Stimulated activated CD4-positive, alpha-beta T cell treated with anti-CD3 and anti-CD28 coated beads, Interleukin-2, amount 100 ng/mL, for 24 hours (primary cell): ENCODE measurements around the gene ACVR1.
A peak's percentile ranks its signal among the peaks of the same experiment; 100 is the strongest.

Experiments
- DNase-seq, 2 donors: peaks; one replicate each; pipeline ENCODE4 v3.0.0-alpha.2; 2020

Gene ACVR1

DNA sequence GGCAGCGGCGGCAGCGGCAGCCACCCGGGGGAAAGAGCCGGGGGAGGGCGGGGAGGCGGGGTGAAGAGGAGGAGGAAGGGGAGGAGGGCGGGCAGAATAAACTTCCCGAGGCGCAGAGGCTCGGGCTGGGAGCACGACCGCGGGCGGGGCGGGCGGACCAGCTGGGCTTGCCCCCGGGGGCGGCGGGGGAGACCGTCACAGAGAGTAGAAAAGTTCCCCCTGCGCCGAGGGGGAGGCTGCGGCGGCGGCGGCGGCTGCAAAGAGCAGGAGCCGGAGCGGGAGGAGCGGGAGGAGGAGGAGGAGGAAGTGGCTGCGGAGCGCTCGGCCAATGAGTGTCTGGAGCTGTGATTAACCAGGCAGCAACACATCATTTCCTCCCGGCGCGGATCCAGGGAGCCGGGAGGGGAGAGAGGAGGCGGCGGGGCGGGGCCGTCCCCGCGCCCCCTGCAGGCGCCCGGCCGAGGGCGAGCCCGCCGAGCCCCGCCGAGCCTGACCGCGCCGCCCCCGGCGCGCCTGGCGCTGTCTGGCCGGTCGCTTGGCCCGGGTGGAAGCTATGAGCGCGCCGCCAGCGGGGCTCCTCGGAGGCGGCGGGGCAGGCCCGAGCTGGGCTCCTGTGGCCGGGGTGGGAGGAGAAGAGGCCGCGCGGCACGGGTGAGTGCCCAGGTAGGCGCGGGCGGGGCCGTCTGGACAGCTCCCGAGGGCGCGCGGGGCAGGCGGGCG lies at the start of gene ACVR1:
Gene ACVR1 (minus strand): TSS at position 265 of the 720 bp plus-strand sequence. CDS start 76,837 bp downstream, outside the sequence.
- DNase-seq = peak; percentile 80 to 86

DNA sequence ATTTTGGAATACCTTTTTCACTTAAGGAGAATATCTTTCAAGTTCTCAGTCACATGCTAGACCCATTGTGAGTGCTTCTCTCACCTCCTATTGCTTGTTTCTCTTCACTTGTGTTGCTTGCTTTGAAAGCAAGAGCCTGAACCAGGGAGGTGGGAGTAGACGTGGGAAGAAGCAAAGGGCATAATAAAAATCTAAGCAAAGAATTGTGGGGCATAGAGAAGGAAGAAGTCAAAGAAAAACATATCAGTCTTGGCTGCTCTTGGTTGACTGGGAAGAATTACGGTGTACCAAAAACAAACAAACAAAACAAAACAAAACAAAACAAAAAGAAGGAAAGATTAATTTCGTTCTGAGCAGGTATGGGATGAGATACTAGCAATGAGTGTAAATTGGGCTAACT lies 48.9 kb upstream of the ACVR1 start:
- DNase-seq = no peak

DNA sequence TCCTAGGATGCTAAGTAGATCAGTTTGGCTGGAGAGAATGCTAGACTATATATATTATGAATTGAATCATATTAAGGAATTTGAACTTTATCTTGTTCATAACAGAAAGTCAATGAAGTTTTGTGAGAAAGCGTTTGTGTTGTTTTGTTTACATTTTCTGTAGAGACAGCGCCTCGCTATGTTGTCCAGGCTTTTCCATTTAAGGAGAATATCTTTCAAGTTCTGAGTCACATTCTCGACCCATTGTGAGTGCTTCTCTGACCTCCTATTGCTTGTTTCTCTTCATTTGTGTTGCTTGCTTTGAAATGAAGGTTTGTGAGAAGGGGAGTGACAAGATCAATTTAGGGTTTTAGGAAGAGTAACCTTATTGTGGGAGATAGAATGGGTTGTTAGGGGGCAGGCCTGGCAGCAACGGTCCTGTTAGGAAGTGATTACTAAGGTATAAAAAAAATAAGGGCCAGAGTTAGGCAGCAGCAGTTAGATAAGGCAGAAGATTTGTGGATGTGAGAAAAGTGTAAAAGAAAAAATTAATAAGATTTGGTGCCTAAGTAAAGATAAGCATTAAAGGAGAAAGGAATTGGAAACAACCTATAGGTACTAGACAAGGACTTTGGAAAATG lies 47.6 kb upstream of the ACVR1 start:
- no peak for DNase-seq

DNA sequence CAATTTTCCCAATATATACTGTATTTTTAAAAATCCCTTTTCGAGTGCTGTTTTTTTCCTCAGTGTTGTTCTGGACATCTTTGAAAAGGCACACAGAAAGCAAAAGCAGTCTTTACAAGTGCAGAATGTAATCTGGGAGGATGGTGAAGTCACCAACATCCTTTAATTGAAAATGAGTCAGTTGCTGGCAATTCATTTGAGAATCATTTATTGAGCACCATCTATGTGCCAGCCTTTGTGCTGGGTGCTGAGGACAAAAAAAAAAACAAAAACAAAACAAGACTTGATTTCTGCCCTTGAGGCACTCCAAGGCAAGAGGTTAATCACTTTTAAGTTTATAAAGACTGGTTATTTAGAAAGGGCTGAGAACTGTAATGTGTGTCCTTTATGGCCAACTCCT lies 46.7 kb upstream of the ACVR1 start:
- no peak for DNase-seq

DNA sequence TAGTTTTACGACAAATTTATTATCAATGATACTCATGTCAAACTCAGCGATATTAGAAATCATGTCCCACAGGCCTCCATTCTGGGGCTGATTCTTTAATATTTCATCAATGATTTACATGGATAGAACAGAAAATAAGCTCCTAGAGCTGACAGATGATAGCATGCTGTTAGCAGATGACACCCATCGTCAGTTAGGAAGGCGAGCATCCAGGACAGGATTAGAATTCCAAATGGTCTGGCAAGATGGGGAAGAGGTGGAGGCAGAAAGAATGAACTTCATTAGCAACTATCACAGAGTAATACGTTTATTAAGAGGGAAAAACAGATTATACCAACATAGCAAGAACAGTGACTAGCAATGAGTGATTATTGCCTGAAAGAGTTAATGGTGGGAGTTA lies 46.2 kb upstream of the ACVR1 start:
- no peak for DNase-seq

DNA sequence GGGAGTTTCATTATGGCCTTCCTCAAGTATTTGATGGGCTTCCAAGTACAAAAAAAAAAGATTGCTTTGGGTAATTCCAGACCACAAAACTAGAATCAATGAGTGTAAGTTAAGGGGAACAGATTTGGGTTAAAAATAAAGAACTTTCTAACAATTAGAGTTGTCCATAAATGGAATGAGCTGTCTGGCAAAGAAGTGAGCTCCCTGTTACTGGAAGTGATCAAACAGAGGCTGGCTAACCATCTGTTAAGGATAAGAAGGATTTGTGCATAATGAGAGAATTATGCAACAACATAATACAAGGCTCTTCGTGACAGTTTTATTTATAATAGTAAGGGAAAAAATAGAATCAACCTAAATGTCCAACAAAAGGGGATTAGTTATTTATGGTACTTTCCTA lies 44.6 kb upstream of the ACVR1 start:
- no peak for DNase-seq

DNA sequence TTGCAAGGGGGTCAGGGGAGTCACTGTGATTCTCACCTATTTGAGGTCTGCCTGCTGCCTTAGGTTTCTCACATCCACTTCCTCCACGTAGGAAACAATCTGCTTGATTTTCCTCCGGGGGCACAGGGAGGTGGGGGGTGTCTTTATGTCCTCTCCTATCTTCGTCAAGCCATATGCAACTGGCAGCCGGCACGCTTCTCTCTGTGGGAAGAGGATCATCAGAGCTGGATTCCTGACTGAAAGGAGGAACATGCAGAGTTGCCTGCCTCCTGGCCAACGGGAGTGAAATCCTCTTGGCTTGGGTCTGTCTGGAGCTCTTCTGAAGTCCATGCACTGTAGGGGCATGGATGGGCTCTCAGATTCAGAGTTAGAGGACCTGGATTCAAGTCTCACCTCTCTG lies 43.1 kb upstream of the ACVR1 start:
- DNase-seq = no peak

DNA sequence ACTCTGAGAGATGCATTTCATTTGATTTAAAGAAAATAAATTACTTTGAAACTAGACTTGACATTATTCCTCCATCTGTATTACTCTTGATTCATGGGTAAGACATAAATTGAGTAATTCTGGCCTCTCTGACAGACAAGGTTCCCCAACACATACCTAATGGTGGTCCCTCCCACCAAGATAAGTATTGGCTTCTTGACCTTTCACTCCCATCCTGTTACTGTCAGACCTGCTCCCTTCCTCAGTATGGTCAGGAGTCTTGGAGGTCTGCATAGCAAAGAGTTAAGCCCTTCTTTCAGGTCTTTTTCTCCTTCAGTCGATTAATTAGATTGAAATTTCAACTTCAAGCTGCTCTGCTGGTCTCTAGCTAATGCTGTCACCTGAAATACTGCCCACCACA lies 42.2 kb upstream of the ACVR1 start:
- no peak for DNase-seq

DNA sequence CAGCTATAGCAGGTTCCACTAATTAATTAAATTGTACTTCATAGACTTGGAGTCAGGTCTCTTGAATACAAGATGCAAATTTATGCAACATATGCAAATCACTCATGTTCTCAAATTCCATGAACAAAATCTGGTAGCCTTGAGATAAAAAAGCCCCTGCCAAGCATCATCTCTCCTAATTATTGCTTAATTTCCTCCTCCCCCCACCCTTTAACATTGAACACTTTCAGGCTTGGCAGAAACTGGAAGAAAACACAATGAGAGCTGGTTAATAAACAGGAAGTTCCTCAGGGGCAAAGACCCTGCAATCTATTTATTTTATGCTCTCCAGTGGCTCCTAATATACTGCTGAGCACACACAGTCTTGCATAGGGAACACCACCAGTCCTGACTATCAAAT lies 35.6 kb upstream of the ACVR1 start:
- DNase-seq = no peak

DNA sequence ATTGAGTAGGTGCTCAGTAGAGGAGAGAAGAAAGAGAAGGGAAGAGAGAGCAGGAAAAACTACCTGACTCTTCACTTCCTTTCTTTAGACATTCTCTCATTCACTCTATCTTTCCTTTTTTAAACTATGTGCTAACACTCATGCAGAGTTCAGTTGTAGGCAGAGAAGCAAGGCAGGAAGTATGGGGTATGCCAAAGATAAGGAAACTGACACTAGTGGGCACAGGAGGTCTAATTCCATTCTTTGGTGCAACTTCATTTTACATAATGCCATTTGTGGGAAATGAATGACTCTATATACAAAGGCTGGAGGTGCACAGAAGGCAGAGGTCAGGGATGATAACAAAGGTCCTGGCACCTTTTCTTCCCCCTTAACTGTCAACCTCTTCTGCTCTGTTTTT lies 35.1 kb upstream of the ACVR1 start:
- no peak for DNase-seq

DNA sequence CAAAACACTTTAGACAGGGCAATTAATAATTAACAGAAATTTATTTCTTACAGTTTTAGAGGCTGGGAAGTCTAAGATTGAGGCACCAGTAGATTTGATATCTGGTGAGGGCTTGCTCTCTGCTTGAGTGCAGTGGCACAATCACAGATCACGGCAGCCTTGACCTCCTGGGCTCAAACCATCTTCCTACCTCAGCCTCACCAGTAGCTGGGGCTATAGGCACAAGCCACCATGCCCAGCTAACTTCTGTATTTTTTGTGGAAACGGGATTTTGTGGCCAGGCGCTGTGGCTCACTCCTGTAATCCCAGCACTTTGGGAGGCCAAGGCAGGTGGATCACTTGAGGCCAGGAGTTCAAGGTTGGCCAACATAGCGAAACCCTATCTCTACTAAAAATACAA lies 29.0 kb upstream of the ACVR1 start:
- no peak for DNase-seq

DNA sequence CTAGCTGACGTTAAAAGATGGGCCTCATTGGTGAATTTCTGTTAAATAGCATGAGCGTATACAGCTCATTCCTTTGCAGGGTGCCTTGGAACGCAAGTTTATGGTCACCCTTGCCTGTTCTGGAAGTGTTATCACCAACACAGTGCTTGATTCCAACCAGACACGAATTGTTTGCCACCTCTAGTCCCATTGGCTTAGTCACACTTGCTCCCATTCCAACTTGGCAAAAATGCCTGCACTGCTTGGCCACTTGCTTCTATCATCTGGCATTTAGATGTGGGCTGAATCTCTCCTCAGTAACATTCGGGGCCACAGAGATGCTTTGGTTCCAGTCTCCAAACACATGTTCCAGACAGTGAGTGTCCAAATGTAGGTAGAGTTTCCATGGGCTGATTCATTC lies 27.5 kb upstream of the ACVR1 start:
- no peak for DNase-seq

DNA sequence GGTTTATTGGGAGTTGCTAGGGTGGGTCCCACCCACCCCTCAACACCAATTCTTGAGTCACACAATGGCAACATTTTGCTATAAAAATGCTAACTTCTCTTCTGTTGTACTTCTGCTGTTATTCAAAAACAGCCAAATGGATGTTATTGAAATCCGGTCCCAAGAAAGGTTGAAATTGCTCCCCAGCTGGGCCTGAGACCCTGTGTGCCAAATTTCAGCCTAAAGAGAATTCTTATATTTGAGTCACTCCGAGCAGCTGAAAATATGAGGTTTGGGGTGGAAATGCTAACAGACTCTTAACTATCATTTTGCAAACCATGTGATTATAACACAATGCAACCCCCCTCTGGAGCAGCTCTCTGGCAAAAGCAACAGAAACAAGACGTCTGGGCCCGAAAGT lies 27.0 kb upstream of the ACVR1 start:
- DNase-seq = no peak

DNA sequence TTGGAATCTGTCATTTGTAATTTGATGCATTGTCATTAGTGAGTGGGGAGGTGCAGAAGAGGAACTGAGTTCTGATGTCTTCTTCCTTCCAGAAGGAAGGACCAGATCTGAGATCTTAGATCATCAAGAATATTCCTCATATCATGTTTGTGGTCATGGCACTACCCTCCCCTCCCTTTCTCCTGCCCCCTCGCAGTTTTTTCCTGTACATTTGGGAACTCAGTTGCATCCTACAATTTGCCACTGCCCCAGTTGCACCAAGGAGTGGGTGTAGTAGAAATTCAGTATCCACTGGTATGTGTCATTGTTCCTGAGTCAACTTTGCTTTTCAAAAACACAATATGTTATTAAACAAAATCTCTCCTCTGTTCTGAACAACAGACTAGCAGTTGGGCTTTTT lies 26.6 kb upstream of the ACVR1 start:
- DNase-seq = no peak

DNA sequence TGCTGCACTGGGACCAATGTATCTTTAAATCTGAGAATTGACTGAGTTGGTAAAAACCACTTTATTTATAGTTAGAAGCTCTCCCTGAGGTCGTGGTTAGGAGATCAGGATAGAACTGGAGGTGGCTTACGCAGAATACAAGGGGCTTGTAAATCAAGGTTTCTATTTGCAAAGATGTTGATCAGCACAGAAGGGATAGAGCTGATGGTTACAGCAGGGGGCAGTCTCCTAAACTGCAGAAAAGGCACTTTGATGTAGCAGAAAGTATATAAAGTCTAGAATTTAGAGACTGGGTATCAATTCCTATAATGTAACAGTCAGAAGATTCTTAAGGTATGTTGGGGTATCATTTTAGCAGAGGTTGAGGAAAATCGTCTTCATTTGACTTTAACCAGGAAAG lies 25.2 kb upstream of the ACVR1 start:
- DNase-seq = no peak

DNA sequence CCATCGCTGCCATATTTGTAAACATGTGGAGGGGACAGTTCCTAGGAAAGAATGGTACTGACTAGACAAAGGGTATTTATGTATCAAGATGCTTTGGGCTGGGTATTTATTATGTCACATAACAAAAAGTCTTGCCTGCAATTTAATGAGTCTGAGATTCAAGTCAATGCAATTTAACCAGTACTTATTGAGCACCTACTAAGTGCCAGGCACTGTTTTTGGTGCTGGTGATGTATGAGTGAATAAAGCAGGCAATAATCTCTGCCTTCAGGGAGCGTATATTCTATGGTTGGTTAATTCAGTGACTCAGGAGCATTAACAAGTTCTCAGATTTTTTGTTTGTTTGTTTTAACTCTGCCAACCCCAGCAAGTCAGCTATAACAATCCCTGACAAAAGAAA lies 24.6 kb upstream of the ACVR1 start:
- DNase-seq = no peak

DNA sequence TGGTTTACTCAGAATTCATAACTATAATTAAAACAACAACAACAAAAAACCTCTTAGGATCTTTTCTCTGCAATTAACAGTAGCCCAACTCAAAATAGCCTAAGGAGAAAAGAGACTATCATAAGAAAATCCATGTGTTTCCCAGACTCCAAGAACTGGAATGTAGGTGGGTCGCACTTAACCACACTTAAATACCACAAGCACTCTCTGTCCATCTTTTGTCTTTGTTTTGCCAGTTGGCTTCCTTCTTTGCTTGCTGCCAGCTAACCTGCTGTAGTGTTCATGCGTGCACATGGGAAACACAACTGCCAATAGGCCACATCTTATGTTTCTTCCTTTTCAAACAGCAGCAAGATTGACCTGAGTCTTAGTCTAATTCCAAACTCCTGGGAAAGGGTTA lies 24.1 kb upstream of the ACVR1 start:
- DNase-seq = no peak

DNA sequence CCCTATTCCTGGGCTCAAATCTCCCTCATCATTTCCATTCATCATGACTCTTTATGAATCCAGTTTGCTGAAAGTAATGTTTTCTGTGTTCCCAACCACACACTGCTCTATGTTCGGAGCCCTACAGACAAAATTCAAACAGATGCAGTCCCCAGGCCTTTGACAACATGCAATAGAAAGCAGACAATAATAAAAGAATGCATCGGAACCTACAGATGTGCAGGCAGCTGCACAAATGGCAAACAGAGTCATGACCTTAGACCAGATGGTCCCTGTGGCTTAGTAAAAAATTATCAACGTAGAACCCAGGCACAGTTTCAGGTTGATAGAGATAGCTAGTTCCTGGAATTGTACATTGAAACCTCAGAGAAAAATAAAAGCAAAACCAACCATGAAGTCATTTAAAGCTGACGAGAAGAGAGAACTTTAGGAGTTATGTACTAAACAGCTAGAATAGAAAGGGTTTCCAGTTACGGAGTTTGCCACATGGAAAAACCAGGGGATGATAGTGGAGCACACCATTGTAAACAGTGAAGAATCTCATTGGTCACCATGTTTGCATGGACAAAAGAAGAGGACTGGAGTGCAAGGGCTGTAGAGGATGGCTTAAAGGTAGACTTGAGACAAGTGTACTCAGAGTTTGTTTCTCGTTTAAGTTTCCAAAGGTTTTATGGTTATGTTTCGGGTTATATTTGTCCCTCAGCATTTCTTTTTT lies 23.2 kb upstream of the ACVR1 start:
- no peak for DNase-seq

DNA sequence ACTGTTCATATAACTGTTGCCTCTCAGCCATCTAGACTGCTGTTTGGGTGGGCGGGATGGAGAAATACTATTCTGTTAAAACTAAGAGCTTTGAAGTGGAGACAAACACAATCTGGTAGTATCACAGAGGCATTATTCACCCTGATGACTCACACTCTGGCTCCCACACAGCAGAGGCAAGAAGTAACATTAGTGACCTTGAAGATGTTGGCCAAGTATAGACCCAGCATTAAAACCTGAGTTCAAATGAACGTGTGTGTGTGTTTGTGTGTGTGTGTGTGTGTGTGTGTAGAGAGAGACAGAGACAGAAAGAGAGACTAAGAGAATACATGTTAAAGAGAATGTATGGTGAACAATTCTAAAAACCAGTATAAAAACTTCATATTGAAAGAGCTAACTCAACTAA lies 22.5 kb upstream of the ACVR1 start:
- DNase-seq = peak; percentile 61 to 78

DNA sequence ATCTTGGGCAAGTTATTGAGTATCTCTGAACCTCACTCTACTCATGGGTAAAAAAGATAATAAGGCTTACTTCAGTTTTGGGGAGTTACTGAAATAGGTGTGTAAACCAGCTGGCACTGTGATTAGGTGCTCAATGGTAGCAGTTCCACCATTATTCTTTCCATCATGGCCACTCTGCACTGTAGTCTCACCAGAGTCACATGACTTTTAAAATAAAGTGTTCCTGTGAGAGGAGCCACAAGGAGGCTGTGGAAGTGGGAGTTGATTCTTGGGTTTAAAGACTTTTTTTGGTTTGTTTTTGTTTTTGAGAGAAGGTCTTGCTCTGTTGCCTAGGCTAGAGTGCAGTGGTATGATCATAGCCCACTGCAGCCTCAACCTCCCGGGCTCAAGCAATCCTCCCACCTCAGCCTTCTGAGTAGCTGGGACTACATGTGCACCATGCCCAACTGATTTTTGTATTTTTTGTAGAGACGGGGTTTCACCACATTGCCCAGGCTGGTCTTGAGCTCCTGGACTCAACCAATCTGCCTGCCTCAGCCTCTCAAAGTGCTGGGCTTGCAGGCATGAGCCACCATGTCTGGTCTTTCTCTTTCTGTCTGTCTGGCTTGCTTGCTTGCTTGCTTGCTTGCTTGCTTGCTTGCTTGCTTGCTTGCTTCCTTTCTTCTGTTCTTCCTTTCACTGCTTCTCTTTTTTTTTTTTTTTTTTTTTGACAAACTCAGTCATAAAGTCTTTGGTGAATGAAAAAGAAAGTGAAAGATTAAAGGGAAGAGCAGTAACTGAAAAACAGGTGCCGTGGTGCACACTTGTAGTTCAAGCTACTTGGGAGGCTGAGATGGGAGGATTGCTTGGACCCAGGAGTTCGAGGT lies 21.2 kb upstream of the ACVR1 start:
- peak; percentile 35 to 41 for DNase-seq

DNA sequence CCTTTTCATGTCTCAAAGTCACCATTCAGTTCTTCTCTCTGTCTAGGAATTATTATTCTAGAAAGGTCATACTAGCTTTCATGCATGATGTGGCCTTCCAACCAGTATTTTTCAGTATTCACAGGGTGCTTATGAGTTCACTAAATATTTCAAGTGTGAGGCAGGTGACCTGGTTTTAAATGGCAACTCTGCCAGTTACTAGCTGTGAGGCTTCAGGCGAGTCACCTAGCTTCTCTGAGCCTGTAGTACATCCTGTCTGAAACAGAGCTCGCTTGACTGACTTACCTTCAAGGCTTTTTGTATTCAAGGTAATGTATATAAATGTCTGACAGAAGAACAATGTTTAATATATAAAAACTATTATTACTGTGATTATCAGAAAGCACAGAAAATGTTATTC lies 19.4 kb upstream of the ACVR1 start:
- no peak for DNase-seq

DNA sequence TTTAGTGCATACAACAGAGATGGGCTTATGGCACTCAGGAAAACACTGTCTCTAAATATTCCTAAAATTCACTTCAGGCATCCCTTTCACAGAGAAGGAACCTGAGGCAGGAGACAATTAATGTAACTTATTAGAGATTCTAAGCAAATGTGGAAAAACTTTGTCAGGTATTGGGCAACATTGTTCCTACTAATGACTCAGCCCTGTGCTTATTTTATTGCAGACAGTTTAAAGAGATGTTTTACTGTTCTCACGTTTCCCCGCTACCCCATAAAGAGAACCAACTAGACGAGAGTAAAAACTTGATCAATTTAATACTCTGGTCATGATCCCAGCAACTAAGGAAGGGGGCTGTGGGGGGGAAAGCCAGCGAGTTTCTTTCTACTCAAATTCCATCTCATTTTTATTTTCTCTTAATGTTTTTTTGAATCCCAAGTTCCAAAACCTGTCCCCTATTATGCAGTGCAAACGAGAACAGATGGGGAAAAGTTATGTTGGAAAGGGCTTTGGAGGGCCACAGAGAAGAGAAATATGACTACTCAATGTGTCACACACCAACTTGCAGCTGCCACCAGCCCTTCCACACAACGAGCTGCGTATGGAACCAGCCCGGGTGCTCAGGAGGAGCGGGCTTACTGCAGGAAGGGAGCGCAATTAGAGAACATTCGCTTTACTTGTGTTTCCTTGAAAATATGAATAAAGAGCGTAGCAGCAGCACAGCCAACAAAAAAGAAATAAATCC lies 18.7 kb upstream of the ACVR1 start:
- no peak for DNase-seq

DNA sequence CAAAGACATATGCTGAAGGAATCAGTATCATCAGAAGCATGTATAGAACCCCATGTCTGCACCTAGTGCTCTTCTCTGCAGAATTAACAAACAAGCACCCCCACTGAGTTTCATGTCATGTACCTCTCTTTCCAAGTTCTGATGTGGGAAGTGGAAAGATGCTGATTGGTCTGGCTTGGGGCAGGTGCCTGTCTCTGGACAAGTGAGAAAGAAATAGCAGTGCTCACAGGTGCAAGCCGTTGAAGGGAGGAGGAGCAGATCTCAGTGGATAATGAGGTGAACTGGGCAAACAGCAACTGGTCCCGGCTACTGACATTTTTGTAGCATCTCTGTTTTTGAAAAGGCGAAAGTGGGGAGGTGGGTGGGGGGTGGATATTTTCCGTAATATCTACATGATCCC lies 17.5 kb upstream of the ACVR1 start:
- no peak for DNase-seq
